Activated T-helper 1 cell treated with Interleukin-2 at 50 U/mL for 16 hours (primary cell): ENCODE data around the gene MORN5.
"Not testable (repeated sequence)": the region's sequence is repeated elsewhere in the genome, so short reads cannot be mapped to it uniquely, and the experiment has no call there.

Source experiments
- DNase-seq: peaks from one replicate; pipeline ENCODE4 v3.0.0-alpha.2; 2020; ENCODE audit warnings: low read depth

The MORN5 gene

GRCh38 chr9:122159026-122159924, at the start of gene MORN5, which contains the start of gene NDUFA8:
Gene MORN5, plus strand, starts transcription at chr9:122159908. Its CDS starts 65 bp downstream, at chr9:122159973.
Gene NDUFA8, minus strand, starts transcription at chr9:122159779. Its CDS starts 102 bp downstream, at chr9:122159677.
- peak; percentile 93 for DNase-seq

GRCh38 chr9:122110100-122110833, 49.4 kb upstream of the MORN5 start:
- no peak for DNase-seq

- DNase-seq, result no peak
These were observed 48.2 kb upstream of the MORN5 start for GRCh38 chr9:122111413-122112085.

GRCh38 chr9:122112238-122112637, 47.5 kb upstream of the MORN5 start:
- no peak for DNase-seq

- no peak for DNase-seq
These were observed 46.1 kb upstream of the MORN5 start for GRCh38 chr9:122113574-122113973.

GRCh38 chr9:122115176-122116035, 44.3 kb upstream of the MORN5 start:
- no peak for DNase-seq

GRCh38 chr9:122116040-122116439, 43.7 kb upstream of the MORN5 start:
- DNase-seq, result no peak

- DNase-seq, result no peak
These were observed 43.1 kb upstream of the MORN5 start for GRCh38 chr9:122116448-122117173.

- DNase-seq, result not testable (repeated sequence)
These were observed 42.5 kb upstream of the MORN5 start for GRCh38 chr9:122117241-122117640.

GRCh38 chr9:122118343-122119165, 41.2 kb upstream of the MORN5 start:
- DNase-seq, result no peak

- DNase-seq, result no peak
These were observed 40.6 kb upstream of the MORN5 start for GRCh38 chr9:122119166-122119521.

GRCh38 chr9:122119721-122120120, 40.0 kb upstream of the MORN5 start:
- no peak for DNase-seq

GRCh38 chr9:122120316-122121071, 39.2 kb upstream of the MORN5 start:
- no peak for DNase-seq

GRCh38 chr9:122121391-122121790, 38.3 kb upstream of the MORN5 start:
- DNase-seq, result no peak

- no peak for DNase-seq
These were observed 37.8 kb upstream of the MORN5 start for GRCh38 chr9:122121931-122122330.

- no peak for DNase-seq
These were observed 37.2 kb upstream of the MORN5 start for GRCh38 chr9:122122468-122122867.

- DNase-seq, result peak; percentile 46
These were observed 36.6 kb upstream of the MORN5 start for GRCh38 chr9:122122903-122123632.

GRCh38 chr9:122124048-122124447, 35.7 kb upstream of the MORN5 start:
- DNase-seq, result no peak

- DNase-seq, result no peak
These were observed 35.2 kb upstream of the MORN5 start for GRCh38 chr9:122124528-122124927.
